Measurements from ENCODE around the gene DLGAP1. TPM values are rescaled to one million over a fixed set of nuclear protein-coding genes. Genes with fewer than 3 reads are reported as not detected.
"Not testable (repeated sequence)": the region's sequence is repeated elsewhere in the genome, so short reads cannot be mapped to it uniquely, and the experiment has no call there.

DLGAP1 gene
- total and polyA plus RNA-seq, 2 of the 8 experiments (the other 6 are each of a cell fraction or from before 2014, with no cell fraction given) = 11.8 to 16.9 TPM

GRCh38 chr18:3699707-3700567, 755.2 kb downstream of the DLGAP1 start:
- H2BK5ac ChIP-seq (ENCODE audit: low read depth, low read length); FAIRE-seq; H3K36me3 ChIP-seq (ENCODE audit: control insufficient read depth in 2 of 4, insufficient read depth in 4 of 4, low read length in 3 of 4); H2BK120ac ChIP-seq (replicated peaks; ENCODE audit: low read depth, low read length); H3K18ac ChIP-seq (ENCODE audit: extremely low read depth, low read length); H3K4me2 ChIP-seq (ENCODE audit: insufficient read depth in 1 of 2, low read depth in 2 of 2, low read length in 2 of 2); H2BK15ac ChIP-seq (ENCODE audit: low read length); H3K56ac ChIP-seq (replicated peaks; ENCODE audit: insufficient read length, low read depth, low read length); H4K5ac ChIP-seq (ENCODE audit: insufficient read length, low read depth, low read length); DNase-seq (ENCODE audit: low read depth in 1 of 2, low spot score in 2 of 2); H2BK20ac ChIP-seq (ENCODE audit: low read length); H3K4me3 ChIP-seq (ENCODE audit: extremely low read depth in 1 of 4, insufficient read depth in 2 of 4, low read depth in 3 of 4, low read length in 4 of 4); H3K27me3 ChIP-seq (replicated peaks in 1 of 4; ENCODE audit: control insufficient read depth in 3 of 4, extremely low read depth in 1 of 4, insufficient read depth in 3 of 4, low read length in 3 of 4); H3K27ac ChIP-seq (ENCODE audit: low read depth, low read length); H3K79me2 ChIP-seq (ENCODE audit: control insufficient read depth in 1 of 2, insufficient read depth in 2 of 2, low read length in 2 of 2); H2BK12ac ChIP-seq (ENCODE audit: low read depth, low read length); H4K91ac ChIP-seq (replicated peaks; ENCODE audit: insufficient read length, low read length); H3K4me1 ChIP-seq (replicated peaks in 1 of 4; ENCODE audit: control insufficient read depth in 3 of 4, insufficient read depth in 4 of 4, low read length in 3 of 4); H2AK5ac ChIP-seq (ENCODE audit: low read depth, low read length); H3K9ac ChIP-seq (replicated peaks in 1 of 4; ENCODE audit: extremely low read depth in 1 of 4, low read depth in 3 of 4, low read length in 3 of 4); H4K20me1 ChIP-seq (replicated peaks in 1 of 2; ENCODE audit: control insufficient read depth in 1 of 2, insufficient read depth in 2 of 2, low read length in 2 of 2); H2AFZ ChIP-seq (ENCODE audit: low read length); H3K23ac ChIP-seq (ENCODE audit: insufficient read length); H3K9me3 ChIP-seq (ENCODE audit: insufficient read depth in 2 of 2, low read depth in 1 of 2, low read length in 1 of 2); H3K79me1 ChIP-seq (ENCODE audit: low read depth, low read length); H3K14ac ChIP-seq (ENCODE audit: insufficient read length); H3K4ac ChIP-seq (replicated peaks; ENCODE audit: insufficient read length, low read depth, low read length); H3K23me2 ChIP-seq (ENCODE audit: low read depth, low read length): not testable (repeated sequence)
- 92% methylated on average over 16 of the region's 16 CpGs; no CpG with 5 or more reads in 1 of the 2 experiments for WGBS, 2 experiments (ENCODE audit: extremely low coverage in 1 of 2, insufficient coverage in 1 of 2, insufficient read length in 1 of 2, insufficient replicate concordance in 2 of 2, low coverage in 1 of 2, low lambda C conversion rate in 2 of 2, missing lambda C conversion rate in 1 of 2)
- POLR2A ChIA-PET (ENCODE audit: partially characterized antibody) = interaction anchor here (0.6 to 1.7 kb wide), 2 partner anchors 11 to 96 kb away, joined by 3 to 4 read pairs; no protein-coding TSS in a partner anchor
- H4K8ac ChIP-seq (ENCODE audit: extremely low read depth, insufficient read depth, low read length) = 0 out of 2 replicates have a peak overlapping the region, but pooled peaks have one; percentile 51
- CTCF ChIA-PET (ENCODE audit: partially characterized antibody) = interaction anchor here (0.6 to 3.4 kb wide), 13 partner anchors 10 to 420 kb away, joined by 3 to 13 read pairs (median 4); no protein-coding TSS in a partner anchor
